Spleen (tissue), 3 donors: ENCODE data around the gene CIAO3.

Experiments used
- POLR2A ChIP-seq, 3 donors: fragments of 450-650 bp; IDR thresholded peaks; one replicate each; pipeline ENCODE4 v1.5.1; 2017; ENCODE audit warnings: antibody characterized with exemption in 3 of 3, mild to moderate bottlenecking in 1 of 3
- POLR2AphosphoS5 ChIP-seq, 3 donors: sonication (generic); formaldehyde crosslinking; IDR thresholded peaks; one replicate each; pipeline ENCODE4 v1.5.1; 2017; ENCODE audit warnings: antibody characterized with exemption in 3 of 3

- TF ChIP-seq POLR2AphosphoS5 (IDR thresholded peaks at IDR 0.05) (no peak), POLR2A (IDR thresholded peaks at IDR 0.05) (no peak)
Observed at GRCh38 chr16:754656-755055, 13.9 kb upstream of the CIAO3 start.
